Loucy (cell line): ENCODE results near the gene ARVCF.

Source experiments
- EZH2phosphoT487 ChIP-seq: fragments of 200-600 bp; IDR thresholded peaks from 2 replicates; pipeline ENCODE4 v1.6.1; 2018; ENCODE audit warnings: antibody characterized with exemption, mild to moderate bottlenecking, moderate library complexity, borderline replicate concordance
- TF ChIP-seq, protein P1 (sequence below): fragments of 200-600 bp; sonication (generic); conservative IDR thresholded peaks from 2 replicates; pipeline ENCODE4 v1.5.1; 2014; ENCODE audit warnings: mild to moderate bottlenecking, antibody characterized with exemption, low read length

GRCh38 chr22:19975707-19976035 is 41.0 kb downstream of the ARVCF start:
- TF ChIP-seq, protein P1, sequence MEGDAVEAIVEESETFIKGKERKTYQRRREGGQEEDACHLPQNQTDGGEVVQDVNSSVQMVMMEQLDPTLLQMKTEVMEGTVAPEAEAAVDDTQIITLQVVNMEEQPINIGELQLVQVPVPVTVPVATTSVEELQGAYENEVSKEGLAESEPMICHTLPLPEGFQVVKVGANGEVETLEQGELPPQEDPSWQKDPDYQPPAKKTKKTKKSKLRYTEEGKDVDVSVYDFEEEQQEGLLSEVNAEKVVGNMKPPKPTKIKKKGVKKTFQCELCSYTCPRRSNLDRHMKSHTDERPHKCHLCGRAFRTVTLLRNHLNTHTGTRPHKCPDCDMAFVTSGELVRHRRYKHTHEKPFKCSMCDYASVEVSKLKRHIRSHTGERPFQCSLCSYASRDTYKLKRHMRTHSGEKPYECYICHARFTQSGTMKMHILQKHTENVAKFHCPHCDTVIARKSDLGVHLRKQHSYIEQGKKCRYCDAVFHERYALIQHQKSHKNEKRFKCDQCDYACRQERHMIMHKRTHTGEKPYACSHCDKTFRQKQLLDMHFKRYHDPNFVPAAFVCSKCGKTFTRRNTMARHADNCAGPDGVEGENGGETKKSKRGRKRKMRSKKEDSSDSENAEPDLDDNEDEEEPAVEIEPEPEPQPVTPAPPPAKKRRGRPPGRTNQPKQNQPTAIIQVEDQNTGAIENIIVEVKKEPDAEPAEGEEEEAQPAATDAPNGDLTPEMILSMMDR = no peak
- no peak for TF ChIP-seq EZH2phosphoT487
